Stimulated activated CD4-positive, alpha-beta T cell treated with anti-CD3 and anti-CD28 coated beads, Interleukin-1b, Interleukin-23, amount 100 ng/mL, for 1 hour (primary cell): Measurements from ENCODE around the gene ARHGEF4.
"Not testable (repeated sequence)": the region's sequence is repeated elsewhere in the genome, so short reads cannot be mapped to it uniquely, and the experiment has no call there.

Experiments used
- DNase-seq, 2 donors: peaks; one replicate each; pipeline ENCODE4 v3.0.0-alpha.2; 2020; ENCODE audit warnings: low read depth in 2 of 2

The ARHGEF4 gene

DNA sequence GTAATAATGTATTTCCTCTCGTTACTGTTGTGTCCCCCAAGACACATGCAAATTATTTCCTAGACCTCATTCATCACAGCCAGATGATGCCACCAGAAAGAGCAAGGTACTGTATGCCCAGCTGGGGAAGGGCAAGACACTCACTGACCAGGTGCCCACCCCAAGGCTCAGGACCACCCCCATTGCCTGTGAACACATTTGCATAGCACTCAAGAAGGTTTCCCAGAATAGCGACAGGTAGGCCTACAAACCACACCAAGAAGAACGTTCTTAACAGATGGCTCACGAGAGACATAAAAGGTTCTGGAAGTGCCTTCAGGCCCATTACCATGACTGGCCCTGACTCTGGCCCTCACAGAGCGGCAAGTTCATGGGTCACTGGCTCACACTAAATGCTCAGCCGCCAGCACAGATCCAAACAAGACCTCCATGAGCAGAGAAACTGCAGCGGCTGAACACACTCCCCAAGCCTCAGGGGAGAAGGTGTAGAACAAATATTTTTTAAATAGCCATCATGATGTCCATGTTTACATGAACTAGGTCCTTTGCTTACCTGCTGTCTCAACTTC lies 212.5 kb downstream of the ARHGEF4 start:
- DNase-seq, result no peak

- no peak for DNase-seq
Observed at GRCh38 chr2:131050896-131051295, 214.2 kb downstream of the ARHGEF4 start.

- no peak for DNase-seq
Observed at GRCh38 chr2:131052741-131053263, 216.1 kb downstream of the ARHGEF4 start.

DNA sequence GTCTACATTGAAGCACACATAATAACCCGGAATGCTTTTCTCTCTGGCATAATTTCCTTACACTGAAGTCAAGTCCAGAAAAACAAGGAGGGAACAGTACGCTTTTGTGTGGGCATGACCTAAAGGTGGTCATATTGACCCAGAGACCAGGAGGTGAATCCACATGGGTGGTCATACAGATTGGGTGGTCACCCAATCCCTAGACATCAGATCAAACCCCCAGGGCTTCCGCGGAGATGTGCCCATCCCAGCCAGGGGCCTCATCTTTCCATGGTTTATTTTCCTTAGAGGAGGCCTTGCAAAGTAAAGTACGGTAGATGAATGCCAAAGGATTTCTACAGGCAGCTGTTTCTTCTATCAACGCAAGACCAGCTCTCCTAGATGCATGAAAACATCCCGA lies 217.8 kb downstream of the ARHGEF4 start:
- DNase-seq, result no peak

DNA sequence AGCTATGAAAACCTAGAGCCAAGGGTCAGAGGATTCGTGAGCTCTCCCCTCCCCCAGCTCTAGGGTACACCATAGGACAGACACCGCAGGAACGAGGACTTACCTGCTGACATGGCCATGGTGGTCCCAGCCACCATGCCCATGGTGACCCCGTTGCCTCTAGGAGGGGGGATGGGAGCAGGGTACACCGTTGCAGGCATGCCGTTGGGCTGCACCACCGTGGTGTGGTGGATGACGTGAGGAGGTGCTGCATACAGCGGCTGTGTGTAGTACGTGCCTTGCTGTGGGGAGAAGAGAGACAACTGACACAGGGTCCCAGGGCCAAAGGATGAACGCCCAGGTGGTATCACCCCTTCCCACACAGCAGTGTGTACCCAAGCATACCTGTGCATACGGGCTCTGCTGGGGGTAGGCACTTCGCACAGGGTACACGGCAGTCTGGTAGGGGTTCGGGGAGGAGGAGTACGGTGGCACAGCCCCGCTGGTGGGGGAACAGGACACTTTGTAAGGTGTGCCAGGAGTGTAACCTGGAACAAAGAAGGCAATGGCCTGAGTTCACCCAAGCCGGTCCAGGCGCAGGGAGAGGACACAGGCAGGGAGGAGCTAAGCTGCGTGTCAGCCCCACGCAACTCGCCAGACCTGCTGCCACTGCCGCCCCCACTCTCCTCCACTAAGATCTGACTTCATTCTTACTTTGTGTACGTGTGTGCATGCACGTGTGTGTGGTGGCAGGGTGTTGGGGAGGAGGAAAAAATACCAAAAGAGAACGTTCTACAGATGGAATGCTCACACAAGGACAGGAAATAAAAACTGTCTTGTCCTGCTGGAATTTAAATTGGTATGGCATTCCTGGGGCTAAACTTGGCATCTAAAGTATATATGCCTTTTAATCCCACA lies 218.7 kb downstream of the ARHGEF4 start:
- no peak for DNase-seq

GRCh38 chr2:131056204-131056931 lies 219.7 kb downstream of the ARHGEF4 start:
- no peak for DNase-seq

GRCh38 chr2:131056932-131057287 lies 220.2 kb downstream of the ARHGEF4 start:
- no peak for DNase-seq

DNA sequence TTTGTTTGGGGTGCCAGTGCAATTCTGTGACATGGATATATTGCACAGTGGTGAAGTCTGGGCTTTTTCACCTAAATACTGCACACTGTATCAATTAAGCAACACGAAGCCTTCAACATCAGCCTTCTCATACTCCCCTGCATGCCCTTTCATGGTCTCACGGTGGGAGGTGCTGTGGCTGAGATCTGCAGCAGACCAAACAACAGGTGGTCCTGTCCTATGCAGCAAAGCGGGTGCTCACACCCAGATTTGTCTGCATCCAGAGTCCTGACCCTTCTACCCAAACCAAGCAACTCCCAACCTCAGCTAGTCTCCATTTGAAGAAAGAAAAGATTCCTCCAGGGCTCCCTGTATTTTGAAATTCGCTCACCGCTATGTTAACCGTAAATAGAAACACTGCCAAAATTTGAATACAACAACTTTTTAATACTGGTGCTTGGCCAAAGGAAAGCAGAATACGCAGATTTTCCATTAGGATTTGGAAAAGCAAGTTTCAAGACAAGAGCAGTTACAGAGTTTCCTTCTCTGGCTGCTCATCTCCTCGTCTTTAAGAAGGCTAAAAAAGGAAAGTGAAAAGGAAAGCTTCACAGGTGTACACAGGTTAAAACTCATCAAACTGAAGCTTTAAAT lies 221.6 kb downstream of the ARHGEF4 start:
- no peak for DNase-seq

DNA sequence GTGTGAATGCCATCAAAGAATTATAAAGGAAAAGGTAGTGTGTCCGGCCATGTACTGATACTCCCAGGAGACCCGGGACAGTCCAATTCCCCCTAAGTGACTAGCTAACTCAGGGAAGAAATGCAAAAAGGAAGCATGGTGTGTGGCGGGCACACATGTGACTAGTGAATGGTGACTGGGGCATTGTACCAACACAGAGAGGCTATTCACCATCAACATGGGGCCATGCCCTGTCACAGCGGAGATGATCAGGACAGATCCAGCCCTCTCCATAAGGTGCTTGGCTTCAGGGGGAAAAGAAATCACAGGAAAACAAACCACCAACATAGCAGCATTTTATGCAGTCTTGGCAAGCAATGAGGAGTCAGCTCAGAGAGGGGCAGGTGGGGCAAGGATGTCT lies 222.2 kb downstream of the ARHGEF4 start:
- no peak for DNase-seq

DNA sequence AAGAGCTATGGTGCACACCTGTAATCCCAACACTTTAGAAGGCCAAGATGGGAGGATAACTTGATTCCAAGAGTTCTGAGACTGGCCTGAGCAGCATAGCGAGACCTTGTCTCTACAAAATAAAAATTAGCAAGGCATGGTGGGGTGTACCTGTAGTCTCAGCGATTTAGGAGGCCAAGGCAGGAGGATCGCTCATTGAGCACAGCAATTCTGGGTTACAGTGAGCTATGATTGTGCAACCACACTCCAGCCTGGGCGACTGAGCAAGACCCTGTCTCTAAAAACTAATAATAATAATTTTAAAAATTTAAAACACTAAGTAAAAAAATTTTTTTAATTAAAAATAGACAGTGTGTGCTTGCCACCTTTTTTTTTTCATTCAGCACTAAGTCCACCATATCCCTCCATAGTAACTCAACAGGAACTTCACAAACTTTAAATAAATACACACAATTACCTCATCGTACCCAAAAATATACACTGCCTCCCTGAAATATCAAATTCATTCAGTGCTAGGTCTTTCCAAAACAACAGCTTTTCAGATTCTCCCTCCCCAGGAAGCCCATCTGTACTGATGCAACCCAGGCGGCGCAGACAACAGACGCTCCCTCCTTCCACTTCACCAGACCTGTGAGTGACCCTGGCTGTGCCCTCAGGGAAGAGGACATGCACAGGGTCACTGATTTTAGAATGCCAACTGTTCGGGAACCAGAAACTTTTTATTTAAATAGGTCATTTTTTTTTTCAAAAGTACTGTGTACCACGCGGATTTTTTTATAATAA lies 227.0 kb downstream of the ARHGEF4 start:
- no peak for DNase-seq

DNA sequence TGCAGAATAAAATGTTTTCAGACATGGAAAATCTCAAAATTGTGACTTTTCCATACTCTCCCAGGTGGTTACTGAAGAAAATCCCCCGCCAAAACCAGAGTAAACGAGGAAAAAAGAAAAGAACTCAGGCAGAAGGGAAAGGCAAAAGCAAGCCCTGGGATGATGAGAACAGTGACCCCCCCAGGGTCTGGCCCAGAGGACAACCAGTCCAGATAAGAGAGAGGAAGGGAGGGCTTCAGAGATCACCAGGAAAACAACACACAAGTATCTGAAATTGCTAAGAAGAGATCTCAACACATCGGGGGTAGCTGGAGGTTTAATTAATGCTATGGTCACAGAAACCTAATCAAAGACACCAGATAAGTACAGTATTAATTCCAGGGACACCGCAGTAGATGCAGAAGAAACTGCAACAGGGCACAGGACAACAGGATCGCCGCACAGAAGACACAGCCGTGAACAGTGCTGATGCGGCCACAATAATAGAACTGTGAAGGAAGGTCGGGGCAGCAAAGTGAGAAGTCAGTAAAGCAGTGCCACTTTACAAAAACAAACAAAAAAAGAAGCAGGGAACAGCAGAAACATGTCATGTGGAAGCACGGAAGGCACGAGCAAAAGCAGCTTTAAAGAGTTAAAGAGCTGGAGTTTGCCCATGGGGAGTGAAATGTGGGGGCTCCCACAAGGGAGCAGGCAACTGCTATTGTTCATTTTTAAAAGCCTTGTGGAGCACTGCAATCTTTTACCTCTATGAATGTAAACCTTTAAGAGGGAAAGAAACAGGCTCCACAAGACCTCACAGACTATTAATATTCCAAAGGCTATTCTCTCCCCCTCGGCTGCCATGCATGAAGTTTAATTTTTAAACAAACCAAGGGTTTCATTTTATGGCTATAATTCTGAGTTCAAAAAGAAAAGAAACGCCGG lies 228.1 kb downstream of the ARHGEF4 start:
- no peak for DNase-seq

- DNase-seq, result no peak
Observed at GRCh38 chr2:131067465-131068125, 230.9 kb downstream of the ARHGEF4 start.

GRCh38 chr2:131068172-131068571 lies 231.5 kb downstream of the ARHGEF4 start:
- DNase-seq, result not testable (repeated sequence)

GRCh38 chr2:131075578-131075977 lies 238.9 kb downstream of the ARHGEF4 start:
- DNase-seq, result not testable (repeated sequence)

DNA sequence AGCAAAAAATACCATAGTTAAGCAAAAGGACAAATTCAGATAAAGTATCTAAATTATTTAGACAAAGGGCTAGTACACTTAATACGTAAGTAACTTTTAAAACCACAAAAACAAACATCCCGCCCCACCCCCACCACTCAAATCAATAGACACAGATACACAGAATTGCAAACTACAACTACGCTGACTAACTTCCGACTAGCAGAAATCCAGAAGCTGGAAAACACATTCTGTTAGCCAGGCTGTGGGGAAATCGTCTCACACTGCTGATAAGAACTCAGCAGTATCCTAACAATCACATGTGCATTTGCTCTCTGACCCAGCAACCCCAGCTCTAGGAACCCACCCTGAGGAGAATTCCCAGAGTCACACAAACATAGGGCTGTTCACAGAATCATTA lies 240.0 kb downstream of the ARHGEF4 start:
- no peak for DNase-seq

DNA sequence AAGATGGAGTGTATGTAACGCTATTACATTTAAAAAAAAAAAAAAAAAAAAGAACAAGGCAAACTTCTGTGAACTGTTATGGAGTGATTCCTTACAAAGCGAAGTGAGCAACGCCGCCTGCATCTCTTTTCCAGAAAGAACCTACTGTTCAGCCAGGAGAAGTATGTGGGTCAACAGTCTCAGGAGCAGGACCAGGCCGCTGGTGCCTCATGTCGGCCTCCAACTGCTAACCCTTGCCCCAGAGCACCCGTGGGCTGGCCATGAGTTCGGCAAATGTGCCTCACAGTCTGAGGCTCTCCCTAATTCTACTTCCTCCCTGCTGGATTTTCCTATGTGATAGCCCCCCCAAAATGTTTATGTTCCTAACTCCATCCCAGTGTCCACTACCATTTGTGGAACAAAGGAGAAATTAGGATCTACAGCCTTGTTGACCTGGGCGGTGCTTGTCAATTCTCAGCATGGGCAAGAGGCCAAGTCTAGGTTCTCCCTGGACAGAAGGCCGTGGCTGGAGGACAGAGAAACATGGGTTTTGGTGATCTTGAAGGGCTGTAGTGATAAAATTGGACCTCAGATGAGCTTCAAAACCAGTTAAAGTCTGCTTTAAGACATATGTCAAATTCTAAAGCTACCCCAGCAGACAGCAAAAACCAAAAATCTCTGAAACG lies 240.6 kb downstream of the ARHGEF4 start:
- DNase-seq, result no peak

GRCh38 chr2:131077966-131078365 lies 241.3 kb downstream of the ARHGEF4 start:
- no peak for DNase-seq

GRCh38 chr2:131079931-131080330 lies 243.2 kb downstream of the ARHGEF4 start:
- not testable (repeated sequence) for DNase-seq

DNA sequence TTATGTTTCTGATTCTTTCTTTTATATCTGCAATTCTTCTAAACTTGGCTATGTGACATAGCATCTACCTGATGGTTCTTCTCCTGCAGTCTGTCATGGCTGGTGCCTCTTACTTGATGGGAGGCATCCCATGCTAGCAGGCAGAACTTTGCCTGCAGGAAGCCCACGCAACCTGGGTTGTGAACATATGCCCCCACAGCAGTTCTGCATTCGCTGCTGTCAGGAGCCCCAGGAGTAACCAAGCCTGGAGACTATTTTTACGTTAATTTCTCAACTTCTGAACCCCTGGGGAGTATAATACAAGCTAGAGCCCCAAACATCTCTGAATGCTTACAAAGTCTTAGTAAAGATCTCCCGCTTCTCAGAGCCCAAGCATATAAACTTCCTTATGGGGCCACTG lies 244.5 kb downstream of the ARHGEF4 start:
- DNase-seq, result no peak
